Small intestine (tissue), 7 donors: ENCODE measurements around the gene EEF1A1. TPM values are rescaled to one million over a fixed set of nuclear protein-coding genes. Genes with fewer than 3 reads are reported as not detected.
"Not testable (repeated sequence)": the region's sequence is repeated elsewhere in the genome, so short reads cannot be mapped to it uniquely, and the experiment has no call there.

Source experiments
- DNase-seq, 2 donors: peaks; one replicate each; pipeline versions ENCODE4 v3.0.0 to v3.0.0-alpha.2; 2013
- FAIRE-seq: peaks from 2 replicates; lab custom pipeline; 2012; peaks lifted over from hg19 to GRCh38; lab: Jason Lieb, UNC
- H3K27ac ChIP-seq, 3 donors: one replicate each; pipeline ENCODE4 v1.5.1; 2013; ENCODE audit warnings: low read length in 2 of 3, mild to moderate bottlenecking in 2 of 3, control low read depth in 1 of 3, inconsistent platforms in 1 of 3, low read depth in 1 of 3, moderate library complexity in 1 of 3
- H3K27me3 ChIP-seq, 3 donors: one replicate each; pipeline ENCODE4 v1.6.1; 2013; ENCODE audit warnings: low read length in 3 of 3, inconsistent platforms in 1 of 3; ENCODE audit not compliant: control insufficient read depth in 3 of 3, insufficient read depth in 3 of 3
- H3K36me3 ChIP-seq, 3 donors: one replicate each; pipeline ENCODE4 v1.6.1; 2013; ENCODE audit warnings: low read length in 3 of 3, inconsistent platforms in 1 of 3, low read depth in 1 of 3, mild to moderate bottlenecking in 1 of 3, moderate library complexity in 1 of 3; ENCODE audit not compliant: control insufficient read depth in 3 of 3, insufficient read depth in 2 of 3
- H3K4me1 ChIP-seq, 3 donors: one replicate each; pipeline ENCODE4 v1.6.1; 2013; ENCODE audit warnings: low read length in 2 of 3, inconsistent platforms in 1 of 3, low read depth in 1 of 3, mild to moderate bottlenecking in 1 of 3, moderate library complexity in 1 of 3; ENCODE audit not compliant: control insufficient read depth in 3 of 3, insufficient read depth in 2 of 3
- H3K4me3 ChIP-seq, 3 donors: one replicate each; pipeline ENCODE4 v1.5.1; 2013; ENCODE audit warnings: low read length in 3 of 3, control low read depth in 1 of 3, inconsistent platforms in 1 of 3, low read depth in 1 of 3, mild to moderate bottlenecking in 1 of 3, moderate library complexity in 1 of 3
- H3K9me3 ChIP-seq, 2 donors: one replicate each; pipeline ENCODE4 v1.6.1; 2013; ENCODE audit warnings: low read depth in 1 of 2, low read length in 1 of 2; ENCODE audit not compliant: control insufficient read depth in 2 of 2, insufficient read depth in 1 of 2
- WGBS, 3 donors: extraction: QIAGEN DNeasy Blood & Tissue Kit; methylation state at CpG; one replicate each; pipeline ENCODE4 v1.1.7; 2013; 5-methylcytosine and 5-hydroxymethylcytosine counted together
- polyA plus RNA-seq, 4 donors: library from polyadenylated mRNA; stranded (reverse) in 3 of 4; unstranded in 1 of 4; fragments of 200-250 nt in 3 of 4; fragments of 120-200 nt in 1 of 4; gene quantifications; one replicate each; pipeline versions ENCODE4 v1.2.1 to v1.2.3, GENCODE V29; 2013
- donor health status: healthy with polysubstance abuse.
- donor health status: control.
- donor health status: control.
- donor health status: Bipolar disorder and iron deficiency.
- donor health status: healthy.

Gene EEF1A1
- polyA plus RNA-seq, 4 donors = 6,538 to 18,065 (median 11,106) TPM

GRCh38 chr6:73528897-73529296 lies 8.1 kb upstream of the EEF1A1 start:
- WGBS, 3 donors = 70 to 79% (median 75%) methylated on average over 7 of the region's 7 CpGs
- FAIRE-seq (no peak), DNase-seq (no peak)
- Histone ChIP-seq H3K9me3 (no peaks in the 10 kb centered on the region), H3K27me3 (no peaks in the 10 kb centered on the region), H3K4me3 (no peak overlapping the region), H3K4me1 (no peaks in the 10 kb centered on the region), H3K27ac (no peak overlapping the region), H3K36me3 (no peaks in the 10 kb centered on the region)

DNA sequence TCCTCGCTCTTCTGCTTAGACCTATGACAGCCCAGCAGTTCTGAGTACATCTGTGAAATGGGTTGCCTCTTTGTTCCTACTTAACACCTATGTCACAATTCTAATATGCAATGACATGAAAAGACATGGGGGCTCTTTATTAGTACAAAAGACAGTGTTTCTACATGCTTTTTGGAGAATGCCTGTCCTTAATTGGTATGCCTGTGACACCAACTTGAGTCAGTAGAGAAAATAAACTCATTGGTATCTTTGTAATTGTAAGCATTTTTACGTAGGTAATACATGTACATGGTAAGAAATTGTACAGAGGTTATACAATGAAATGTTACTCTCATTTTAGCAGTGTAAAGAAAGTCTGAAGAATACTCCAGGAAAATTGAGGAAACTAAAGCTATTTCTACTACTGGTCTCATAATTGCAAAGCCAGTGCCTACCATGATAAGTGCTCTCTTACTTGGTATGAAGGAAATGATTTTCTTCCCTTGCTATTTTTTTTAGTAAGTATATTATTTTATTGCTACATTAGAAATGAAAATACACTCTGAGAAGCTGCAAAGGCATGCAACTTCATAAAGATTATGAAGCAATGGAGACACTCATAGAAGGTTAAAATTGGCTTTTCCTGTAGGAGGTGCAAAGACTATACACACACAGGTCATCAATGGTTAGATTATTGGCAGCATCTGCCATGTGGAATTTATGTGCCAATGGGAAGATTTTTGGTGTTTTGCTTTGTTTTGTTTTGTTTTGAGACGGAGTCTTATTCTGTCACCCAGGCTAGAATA lies 4.9 kb upstream of the EEF1A1 start:
- Histone ChIP-seq H3K4me3 (no peak overlapping the region), H3K27ac (no peak overlapping the region), H3K36me3 (no peaks in the 10 kb centered on the region), H3K27me3 (no peaks in the 10 kb centered on the region), H3K9me3 (no peaks in the 10 kb centered on the region), H3K4me1 (peaks cover 0 to 4% (median 0%) of the 10 kb centered on the region in 3 donors)
- DNase-seq = no peak
- FAIRE-seq = no peak
- 95 to 100% (median 96%) methylated on average over 3 of the region's 3 CpGs for WGBS, 3 donors

- DNase-seq = peak; percentile 88 to 92
- Histone ChIP-seq H3K4me1 (peaks cover 0 to 4% (median 0%) of the 10 kb centered on the region in 3 donors), H3K9me3 (no peaks in the 10 kb centered on the region), H3K27ac (peak overlapping the region; percentile 96 to 100 (median 97)), H3K36me3 (peaks cover 0 to 12% (median 0%) of the 10 kb centered on the region in 3 donors), H3K27me3 (no peaks in the 10 kb centered on the region), H3K4me3 (peak overlapping the region; percentile 57 to 80 (median 63))
- no peak for FAIRE-seq
- WGBS, 3 donors = 1 to 4% (median 1%) methylated on average over 41 to 50 of the region's 50 CpGs
Measured at GRCh38 chr6:73523434-73524123, 2.7 kb upstream of the EEF1A1 start.

DNA sequence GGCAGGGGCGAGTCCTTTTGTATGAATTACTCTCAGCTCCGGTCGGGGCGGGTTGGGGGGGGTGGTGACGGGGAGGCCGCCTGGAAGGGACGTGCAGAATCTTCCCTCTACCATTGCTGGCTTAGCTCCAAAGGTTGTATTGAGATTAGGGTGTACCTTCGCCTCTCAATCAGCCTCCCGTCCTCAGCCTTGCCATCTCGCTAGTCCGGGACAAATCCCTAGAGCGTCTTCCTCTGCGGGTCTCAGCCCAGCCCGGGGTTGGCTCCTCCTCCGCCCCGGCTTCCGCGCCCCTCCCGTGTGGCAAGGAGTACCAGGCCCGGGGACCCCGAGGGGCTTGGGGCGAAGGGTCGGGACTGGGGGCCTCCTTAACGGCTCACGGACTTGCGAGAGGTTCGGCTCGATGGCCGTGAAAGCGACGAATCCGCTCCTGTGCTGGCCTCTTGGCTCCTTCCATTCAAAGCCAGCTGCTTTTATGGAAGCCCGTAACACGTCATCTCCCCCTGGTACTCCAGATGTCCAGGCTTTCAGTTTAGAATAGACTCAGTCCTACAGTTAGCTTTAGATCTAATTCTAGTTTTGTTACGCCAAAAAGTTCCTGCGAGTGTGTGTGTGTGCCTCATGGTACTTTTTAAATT lies 636 bp upstream of the EEF1A1 start:
- Histone ChIP-seq H3K4me1 (peaks cover 0 to 9% (median 0%) of the 10 kb centered on the region in 3 donors), H3K27ac (peak overlapping the region; percentile 96 to 100 (median 97)), H3K4me3 (peak overlapping the region; percentile 59 to 99 (median 94)), H3K36me3 (peaks cover 0 to 24% (median 8%) of the 10 kb centered on the region in 3 donors), H3K9me3 (no peaks in the 10 kb centered on the region), H3K27me3 (no peaks in the 10 kb centered on the region)
- 0 to 1% (median 1%) methylated on average over 35 to 36 of the region's 36 CpGs for WGBS, 3 donors
- peak in 1 of 2 donors; percentile 100 for DNase-seq
- FAIRE-seq = no peak

DNA sequence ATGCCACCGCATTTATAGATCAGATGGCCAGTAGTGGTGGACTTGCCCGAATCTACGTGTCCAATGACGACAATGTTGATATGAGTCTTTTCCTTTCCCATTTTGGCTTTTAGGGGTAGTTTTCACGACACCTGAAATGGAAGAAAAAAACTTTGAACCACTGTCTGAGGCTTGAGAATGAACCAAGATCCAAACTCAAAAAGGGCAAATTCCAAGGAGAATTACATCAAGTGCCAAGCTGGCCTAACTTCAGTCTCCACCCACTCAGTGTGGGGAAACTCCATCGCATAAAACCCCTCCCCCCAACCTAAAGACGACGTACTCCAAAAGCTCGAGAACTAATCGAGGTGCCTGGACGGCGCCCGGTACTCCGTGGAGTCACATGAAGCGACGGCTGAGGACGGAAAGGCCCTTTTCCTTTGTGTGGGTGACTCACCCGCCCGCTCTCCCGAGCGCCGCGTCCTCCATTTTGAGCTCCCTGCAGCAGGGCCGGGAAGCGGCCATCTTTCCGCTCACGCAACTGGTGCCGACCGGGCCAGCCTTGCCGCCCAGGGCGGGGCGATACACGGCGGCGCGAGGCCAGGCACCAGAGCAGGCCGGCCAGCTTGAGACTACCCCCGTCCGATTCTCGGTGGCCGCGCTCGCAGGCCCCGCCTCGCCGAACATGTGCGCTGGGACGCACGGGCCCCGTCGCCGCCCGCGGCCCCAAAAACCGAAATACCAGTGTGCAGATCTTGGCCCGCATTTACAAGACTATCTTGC lies 725 bp downstream of the EEF1A1 start:
- Histone ChIP-seq H3K27ac (peak overlapping the region; percentile 97 to 100 (median 98)), H3K9me3 (no peaks in the 10 kb centered on the region), H3K4me3 (peak overlapping the region; percentile 94 to 99 (median 99)), H3K27me3 (no peaks in the 10 kb centered on the region), H3K4me1 (peaks cover 0 to 9% (median 0%) of the 10 kb centered on the region in 3 donors), H3K36me3 (peaks cover 4 to 32% (median 11%) of the 10 kb centered on the region in 3 donors)
- WGBS, 3 donors = 0 to 1% (median 0%) methylated on average over 52 to 56 of the region's 56 CpGs
- peak; percentile 88 to 90 for DNase-seq
- FAIRE-seq = no peak

- H3K4me1 ChIP-seq, H3K9me3 ChIP-seq, H3K27me3 ChIP-seq, FAIRE-seq: not testable (repeated sequence)
- WGBS, 3 donors = 0 to 4% (median 0%) methylated on average over 6 to 7 of the region's 8 CpGs
- peaks cover 6 to 38% (median 11%) of the 10 kb centered on the region in 3 donors for H3K36me3 ChIP-seq
- peak in 1 of 2 donors; percentile 25 for DNase-seq
- H3K4me3 ChIP-seq = peak overlapping the region; percentile 19 to 99 (median 94)
- peak overlapping the region; percentile 97 to 100 (median 98) for H3K27ac ChIP-seq
Measured at GRCh38 chr6:73518982-73519881, 1.6 kb downstream of the EEF1A1 start.
